Lung (tissue), 12 donors: Measurements from ENCODE around the gene EEF1A1. TPM values are rescaled to one million over a fixed set of nuclear protein-coding genes. Genes with fewer than 3 reads are reported as not detected.
"Not testable (repeated sequence)": the region's sequence is repeated elsewhere in the genome, so short reads cannot be mapped to it uniquely, and the experiment has no call there.

Experiments
- ATAC-seq: fragments of 200-7000 bp; cut with Tn5 transposase; one replicate; pipeline ENCODE4 v1.9.1; 2020; ENCODE audit warnings: moderate number of reproducible peaks; ENCODE audit not compliant: insufficient read depth, low FRiP score
- DNase-seq, 3 donors: peaks; one replicate each; pipeline ENCODE4 v3.0.0-alpha.2; 2013 to 2017
- H3K27ac ChIP-seq, 2 donors: one replicate each; pipeline ENCODE4 v1.5.1; 2013; ENCODE audit warnings: mild to moderate bottlenecking in 2 of 2, moderate library complexity in 2 of 2, control low read depth in 1 of 2, inconsistent platforms in 1 of 2, low read depth in 1 of 2, low read length in 1 of 2
- H3K27me3 ChIP-seq, 3 donors: one replicate each; pipeline ENCODE4 v1.5.1; 2013; ENCODE audit warnings: low read length in 2 of 3; ENCODE audit not compliant: control insufficient read depth in 3 of 3, insufficient read depth in 3 of 3
- H3K36me3 ChIP-seq, 4 donors: one replicate each; pipeline ENCODE4 v1.5.1; 2013; ENCODE audit warnings: low read length in 4 of 4, mild to moderate bottlenecking in 1 of 4, moderate library complexity in 1 of 4; ENCODE audit not compliant: control insufficient read depth in 4 of 4, insufficient read depth in 4 of 4
- H3K4me1 ChIP-seq, 5 donors: one replicate each; pipeline ENCODE4 v1.5.1; 2013; ENCODE audit warnings: low read length in 5 of 5, mild to moderate bottlenecking in 2 of 5, moderate library complexity in 1 of 5; ENCODE audit not compliant: control insufficient read depth in 5 of 5, insufficient read depth in 5 of 5
- H3K4me3 ChIP-seq: one replicate; pipeline ENCODE4 v1.5.1; 2013; ENCODE audit warnings: mild to moderate bottlenecking, control low read depth, moderate library complexity
- H3K9ac ChIP-seq, 2 donors: one replicate each; pipeline ENCODE4 v1.5.1; 2013; ENCODE audit warnings: low read length in 2 of 2, control low read depth in 1 of 2; ENCODE audit not compliant: insufficient read depth in 1 of 2
- H3K9me3 ChIP-seq, 4 donors: one replicate each; pipeline ENCODE4 v1.5.1; 2013; ENCODE audit warnings: low read length in 3 of 4, mild to moderate bottlenecking in 1 of 4, moderate library complexity in 1 of 4; ENCODE audit not compliant: control insufficient read depth in 4 of 4, insufficient read depth in 3 of 4
- CTCF ChIP-seq: IDR thresholded peaks from 2 replicates; pipeline ENCODE4 v1.5.1; 2012; ENCODE audit warnings: mild to moderate bottlenecking; ENCODE audit errors: control extremely low read depth, extremely low read depth
- WGBS, 2 donors: extraction: QIAGEN DNeasy Blood & Tissue Kit; methylation state at CpG; one replicate each; pipeline ENCODE4 v1.1.7; 2013; 5-methylcytosine and 5-hydroxymethylcytosine counted together
- polyA plus RNA-seq, 2 donors: library from polyadenylated mRNA; stranded (reverse); fragments of 200-250 nt; gene quantifications; one replicate each; pipeline ENCODE4 v1.2.1, GENCODE V29; 2013
- total RNA-seq, 2 donors: library from RNA; depleted of rRNA in 1 of 2; stranded (reverse); fragments of >200 nt in 1 of 2; gene quantifications; one replicate each; pipeline ENCODE4 v1.2.1, GENCODE V29; 2014 to 2021
- donor health status: control.
- donor health status: control.
- donor health status: Bipolar disorder and iron deficiency.
- donor health status: healthy.
- donor health status: DM: yes; HTN: yes; CAD: no.

Gene EEF1A1
- total and polyA plus RNA-seq, 4 donors, result 7,767 to 13,654 (median 8,196) TPM

- no peaks in the 10 kb centered on the region for H3K9me3 ChIP-seq
- TF ChIP-seq CTCF, result no peak
- ATAC-seq (no peak), DNase-seq (no peak)
- H3K9ac ChIP-seq, result no peak overlapping the region
- no peak overlapping the region for H3K4me3 ChIP-seq
- no peaks in the 10 kb centered on the region for H3K36me3 ChIP-seq
- H3K27ac ChIP-seq, result no peak overlapping the region
- WGBS, 2 donors, result 69 to 82% methylated on average over 1 of the region's 1 CpG
- H3K27me3 ChIP-seq, result no peaks in the 10 kb centered on the region
- H3K4me1 ChIP-seq, result no peaks in the 10 kb centered on the region
Measured at GRCh38 chr6:73547036-73547435, 26.2 kb upstream of the EEF1A1 start.

GRCh38 chr6:73542891-73543290 lies 22.1 kb upstream of the EEF1A1 start:
- Histone ChIP-seq H3K9me3 (no peaks in the 10 kb centered on the region), H3K36me3 (no peaks in the 10 kb centered on the region), H3K27ac (no peak overlapping the region), H3K9ac (no peak overlapping the region), H3K27me3 (no peaks in the 10 kb centered on the region), H3K4me3 (no peak overlapping the region), H3K4me1 (no peaks in the 10 kb centered on the region)
- DNase-seq (no peak), ATAC-seq (no peak)
- no peak for TF ChIP-seq CTCF
- 90 to 92% methylated on average over 5 of the region's 5 CpGs for WGBS, 2 donors

GRCh38 chr6:73542481-73542880 lies 21.6 kb upstream of the EEF1A1 start:
- not testable (repeated sequence) for H3K4me3 ChIP-seq, ATAC-seq, H3K27ac ChIP-seq, H3K9ac ChIP-seq, DNase-seq, H3K4me1 ChIP-seq, H3K9me3 ChIP-seq, H3K27me3 ChIP-seq, H3K36me3 ChIP-seq
- 90 to 93% methylated on average over 3 of the region's 3 CpGs for whole genome bisulfite sequencing, 2 donors

- TF ChIP-seq CTCF, result no peak
- no peak for ATAC-seq
- no peak overlapping the region for H3K4me3 ChIP-seq
- H3K9ac ChIP-seq, result no peak overlapping the region
- no peaks in the 10 kb centered on the region for H3K4me1 ChIP-seq
- no peaks in the 10 kb centered on the region for H3K36me3 ChIP-seq
- 92 to 96% methylated on average over 10 of the region's 10 CpGs for WGBS, 2 donors
- H3K27ac ChIP-seq, result no peak overlapping the region
- DNase-seq, result no peak
- H3K27me3 ChIP-seq, result no peaks in the 10 kb centered on the region
- no peaks in the 10 kb centered on the region for H3K9me3 ChIP-seq
Measured at GRCh38 chr6:73538116-73538779, 17.4 kb upstream of the EEF1A1 start.
